Ishikawa (cell line): Measurements from ENCODE around the gene CYP3A7.

Experiments
- CEBPB ChIP-seq: IDR thresholded peaks from 2 replicates; pipeline ENCODE4 v1.6.1; 2012
- CREB1 ChIP-seq: IDR thresholded peaks from 2 replicates; pipeline ENCODE4 v1.6.1; 2012; ENCODE audit warnings: low read depth
- EGR1 ChIP-seq: IDR thresholded peaks from 2 replicates; pipeline ENCODE4 v1.6.1; 2012
- EP300 ChIP-seq: IDR thresholded peaks from 2 replicates; pipeline ENCODE4 v1.6.1; 2012; ENCODE audit warnings: borderline replicate concordance
- FOXM1 ChIP-seq: IDR thresholded peaks from 2 replicates; pipeline ENCODE4 v1.6.1; 2012; ENCODE audit warnings: low read depth, borderline replicate concordance
- MAX ChIP-seq: IDR thresholded peaks from 2 replicates; pipeline ENCODE4 v1.6.1; 2012
- NFIC ChIP-seq: IDR thresholded peaks from 2 replicates; pipeline ENCODE4 v1.6.1; 2012
- RAD21 ChIP-seq: IDR thresholded peaks from 2 replicates; pipeline ENCODE4 v1.6.1; 2012; ENCODE audit warnings: low read depth
- REST ChIP-seq: IDR thresholded peaks from 2 replicates; pipeline ENCODE4 v1.6.1; 2012; ENCODE audit warnings: low read depth, mild to moderate bottlenecking
- TAF1 ChIP-seq: IDR thresholded peaks from 2 replicates; pipeline ENCODE4 v1.6.1; 2012; ENCODE audit warnings: low read depth, mild to moderate bottlenecking
- TCF12 ChIP-seq: IDR thresholded peaks from 2 replicates; pipeline ENCODE4 v1.6.1; 2012; ENCODE audit warnings: low read depth
- TEAD4 ChIP-seq: IDR thresholded peaks from 2 replicates; pipeline ENCODE4 v1.6.1; 2012
- USF1 ChIP-seq: IDR thresholded peaks from 2 replicates; pipeline ENCODE4 v1.6.1; 2012
- YY1 ChIP-seq: IDR thresholded peaks from 2 replicates; pipeline ENCODE4 v1.6.1; 2012; ENCODE audit warnings: low read depth
- ZBTB7A ChIP-seq: IDR thresholded peaks from 2 replicates; pipeline ENCODE4 v1.6.1; 2012; ENCODE audit warnings: low read depth

CYP3A7 gene

GRCh38 chr7:99709260-99709659 lies 25.7 kb downstream of the CYP3A7 start:
- TF ChIP-seq TCF12 (no peak), NFIC (no peak), REST (no peak), YY1 (no peak), TEAD4 (no peak), RAD21 (no peak), EP300 (no peak), TAF1 (no peak), CEBPB (no peak), ZBTB7A (no peak), MAX (no peak), EGR1 (no peak), USF1 (no peak), CREB1 (no peak), FOXM1 (no peak)

GRCh38 chr7:99707096-99707495 lies 27.9 kb downstream of the CYP3A7 start:
- TF ChIP-seq EGR1, result no peak
- TF ChIP-seq MAX, result no peak
- TF ChIP-seq REST, result no peak
- TF ChIP-seq EP300, result no peak
- no peak for TF ChIP-seq TAF1
- no peak for TF ChIP-seq NFIC
- no peak for TF ChIP-seq YY1
- no peak for TF ChIP-seq TEAD4
- TF ChIP-seq USF1, result no peak
- no peak for TF ChIP-seq CEBPB
- no peak for TF ChIP-seq RAD21
- TF ChIP-seq CREB1, result no peak

GRCh38 chr7:99699946-99700345 lies 35.0 kb downstream of the CYP3A7 start:
- no peak for TF ChIP-seq TAF1

- TF ChIP-seq EP300 (no peak), EGR1 (no peak), ZBTB7A (no peak), RAD21 (no peak), REST (no peak), FOXM1 (no peak), TEAD4 (no peak), CREB1 (no peak), MAX (no peak), CEBPB (no peak), TAF1 (no peak), USF1 (no peak), NFIC (no peak)
Measured at GRCh38 chr7:99694912-99695304, 40.1 kb downstream of the CYP3A7 start.
